HepG2 (cell line): ENCODE measurements around the gene PDIK1L. TPM values are rescaled to one million over a fixed set of nuclear protein-coding genes. Genes with fewer than 3 reads are reported as not detected.

Source experiments
- ATF2 ChIP-seq: sonication (generic); formaldehyde crosslinking; IDR thresholded peaks from 2 replicates; pipeline ENCODE4 v1.4.0; 2020; ENCODE audit warnings: missing genetic modification reagents
- CERS6 ChIP-seq: sonication (generic); formaldehyde crosslinking; IDR thresholded peaks from 2 replicates; pipeline ENCODE4 v1.5.0; 2020; ENCODE audit warnings: missing genetic modification reagents
- GATAD2A ChIP-seq: IDR thresholded peaks from 2 replicates; pipeline ENCODE4 v1.6.1; 2016
- HBP1 ChIP-seq: IDR thresholded peaks from 2 replicates; pipeline ENCODE4 v1.6.1; 2016; ENCODE audit warnings: low read depth, control low read depth
- HOXA5 ChIP-seq: sonication (generic); formaldehyde crosslinking; IDR thresholded peaks from 2 replicates; pipeline ENCODE4 v1.4.0; 2020; ENCODE audit warnings: missing genetic modification reagents
- KDM3A ChIP-seq: IDR thresholded peaks from 2 replicates; pipeline ENCODE4 v1.6.1; 2018; ENCODE audit warnings: low read depth, missing compliant biosample characterization
- SIX4 ChIP-seq: sonication (generic); formaldehyde crosslinking; IDR thresholded peaks from 2 replicates; pipeline ENCODE4 v1.4.0; 2020; ENCODE audit warnings: missing genetic modification reagents
- SP5 ChIP-seq: IDR thresholded peaks from 2 replicates; pipeline ENCODE4 v1.6.1; 2016; ENCODE audit warnings: low read depth, borderline replicate concordance
- TEF ChIP-seq: sonication (generic); formaldehyde crosslinking; IDR thresholded peaks from 2 replicates; pipeline ENCODE4 v1.5.0; 2020; ENCODE audit warnings: missing genetic modification reagents
- THAP11 ChIP-seq: IDR thresholded peaks from 2 replicates; pipeline ENCODE4 v1.6.1; 2016; ENCODE audit warnings: missing biosample characterization, missing genetic modification reagents
- ZFP91 ChIP-seq: sonication (generic); formaldehyde crosslinking; IDR thresholded peaks from 2 replicates; pipeline ENCODE4 v1.9.0; 2022; ENCODE audit warnings: missing genetic modification reagents, mild to moderate bottlenecking, borderline replicate concordance
- ZFX ChIP-seq: sonication (generic); formaldehyde crosslinking; IDR thresholded peaks from 2 replicates; pipeline ENCODE4 v1.4.0; 2020; ENCODE audit warnings: mild to moderate bottlenecking, low read depth, missing genetic modification reagents, moderate library complexity
- ZNF280D ChIP-seq: sonication (generic); formaldehyde crosslinking; IDR thresholded peaks from 2 replicates; pipeline ENCODE4 v1.5.1; 2020; ENCODE audit warnings: mild to moderate bottlenecking, missing genetic modification reagents
- ZNF3 ChIP-seq: IDR thresholded peaks from 2 replicates; pipeline ENCODE4 v1.7.0; 2017; ENCODE audit warnings: inconsistent platforms
- ZNF569 ChIP-seq: sonication (generic); formaldehyde crosslinking; IDR thresholded peaks from 2 replicates; pipeline ENCODE4 v1.5.0; 2020; ENCODE audit warnings: mild to moderate bottlenecking, missing genetic modification reagents, moderate library complexity, borderline replicate concordance
- ZNF572 ChIP-seq: sonication (generic); formaldehyde crosslinking; IDR thresholded peaks from 2 replicates; pipeline ENCODE4 v1.5.1; 2020; ENCODE audit warnings: mild to moderate bottlenecking, missing genetic modification reagents
- ZNF800 ChIP-seq: sonication (generic); formaldehyde crosslinking; IDR thresholded peaks from 2 replicates; pipeline ENCODE4 v1.4.0; 2020; ENCODE audit warnings: missing genetic modification reagents
- polyA plus RNA-seq, 8 experiments: library from polyadenylated mRNA; depleted of rRNA in 3 of 8; stranded (reverse) in 7 of 8; unstranded in 1 of 8; fragments of >200 nt; fragmentation: Illumina TruSeq in 4 of 8; extraction: Trizol in 4 of 8; gene quantifications; 2 replicates each; pipeline versions ENCODE4 v1.2.1 to v1.2.3, GENCODE V29; 2011 to 2016; ENCODE audit warnings: low read depth in 4 of 8, missing spikeins in 1 of 8, mixed read lengths in 1 of 8; ENCODE audit not compliant: insufficient read depth in 1 of 8
- total RNA-seq, 5 experiments: library from RNA; depleted of rRNA; stranded (reverse); fragments of >200 nt; fragmentation: Illumina TruSeq; extraction: Trizol; gene quantifications; 2 replicates each; pipeline ENCODE4 v1.2.3, GENCODE V29; 2016; ENCODE audit warnings: low read depth in 1 of 5

Gene PDIK1L
- total and polyA plus RNA-seq, 2 of the 13 experiments (the other 11 are each of a cell fraction or from before 2014, with no cell fraction given): 1.9 to 4.6 TPM

- TF ChIP-seq HBP1 (0 out of 2 replicates have a peak, but pooled peaks have one; percentile 24), HOXA5 (CRISPR knock-in tag) (peak; percentile 48; the same call in 1 of the 2 replicates), SIX4 (CRISPR knock-in tag) (no peak), ZNF569 (no peak), KDM3A (CRISPR knock-in tag) (0 out of 2 replicates have a peak, but pooled peaks have one; percentile 43), TEF (CRISPR knock-in tag) (no peak), GATAD2A (peak; percentile 58), ZNF3 (CRISPR knock-in tag) (no peak), SP5 (CRISPR knock-in tag) (no peak), CERS6 (CRISPR knock-in tag) (no peak), ATF2 (CRISPR knock-in tag) (peak; percentile 15; the same call in 1 of the 2 replicates), ZFX (CRISPR knock-in tag) (peak; percentile 36; the same call in 1 of the 2 replicates), ZNF572 (CRISPR knock-in tag) (0 out of 2 replicates have a peak, but pooled peaks have one; percentile 53), ZNF280D (CRISPR knock-in tag) (0 out of 2 replicates have a peak, but pooled peaks have one; percentile 23), THAP11 (CRISPR knock-in tag) (no peak), ZFP91 (CRISPR knock-in tag) (peak; percentile 99), ZNF800 (CRISPR knock-in tag) (peak; percentile 53)
Measured at GRCh38 chr1:26110731-26111529, 694 bp upstream of the PDIK1L start (continued).
